ENCODE data around the gene FAM13B. TPM values are rescaled to one million over a fixed set of nuclear protein-coding genes. Genes with fewer than 3 reads are reported as not detected.

Gene FAM13B
- total RNA-seq, 1 experiment from 2014 or later: 23.5 TPM

GRCh38 chr5:137995749-137996128 lies 37.1 kb downstream of the FAM13B start:
- peak; percentile 9 for DNase-seq (ENCODE audit: low spot score)
- no TSS peak for BruUV-seq (replicated peaks)
- H3K27me3 ChIP-seq (replicated peaks; ENCODE audit: insufficient read depth, low read depth, low read length, poor library complexity): no peaks in the 10 kb centered on the region
- POLR2A ChIA-PET (ENCODE audit: low non-redundant PET): no interaction called here
- intact Hi-C loops (cut with micrococcal nuclease; ENCODE audit: unreplicated experiment): no loop called here
- peaks cover 6% of the 10 kb centered on the region for H3K9me3 ChIP-seq (ENCODE audit: low read depth, low read length, poor library complexity, severe bottlenecking)
- no peak overlapping the region for H3K27ac ChIP-seq (ENCODE audit: low read depth, low read length, poor library complexity, severe bottlenecking)
- H3K4me1 ChIP-seq (ENCODE audit: insufficient read depth, low read length, poor library complexity, severe bottlenecking): peaks cover 20% of the 10 kb centered on the region
- no peak for TF ChIP-seq EZH2 (IDR thresholded peaks at IDR 0.05; ENCODE audit: borderline replicate concordance, low read depth, low read length, poor library complexity, severe bottlenecking)
- no peak for TF ChIP-seq CTCF (conservative IDR thresholded peaks at IDR 0.05; ENCODE audit: low read depth, low read length)
- H3K36me3 ChIP-seq (ENCODE audit: insufficient read depth, low read length, poor library complexity, severe bottlenecking): peaks cover 10% of the 10 kb centered on the region
- CTCF ChIA-PET: no interaction called here
- no peak overlapping the region for H3K4me3 ChIP-seq (ENCODE audit: low read depth, low read length, poor library complexity, severe bottlenecking)

- ChIA-PET CTCF (no interaction called here), POLR2A (ENCODE audit: low non-redundant PET) (no interaction called here)
- intact Hi-C loops (cut with micrococcal nuclease; ENCODE audit: unreplicated experiment): no loop called here
- peak; percentile 57 for DNase-seq (ENCODE audit: low spot score)
- TF ChIP-seq EZH2 (IDR thresholded peaks at IDR 0.05; ENCODE audit: borderline replicate concordance, low read depth, low read length, poor library complexity, severe bottlenecking) (no peak), CTCF (conservative IDR thresholded peaks at IDR 0.05; ENCODE audit: low read depth, low read length) (no peak)
- H3K4me3 ChIP-seq (ENCODE audit: low read depth, low read length, poor library complexity, severe bottlenecking): no peak overlapping the region
- BruUV-seq (replicated peaks): no TSS peak
- H3K9me3 ChIP-seq (ENCODE audit: low read depth, low read length, poor library complexity, severe bottlenecking): peaks cover 6% of the 10 kb centered on the region
- H3K36me3 ChIP-seq (ENCODE audit: insufficient read depth, low read length, poor library complexity, severe bottlenecking): peaks cover 10% of the 10 kb centered on the region
- H3K27ac ChIP-seq (ENCODE audit: low read depth, low read length, poor library complexity, severe bottlenecking): no peak overlapping the region
- no peaks in the 10 kb centered on the region for H3K27me3 ChIP-seq (replicated peaks; ENCODE audit: insufficient read depth, low read depth, low read length, poor library complexity)
- H3K4me1 ChIP-seq (ENCODE audit: insufficient read depth, low read length, poor library complexity, severe bottlenecking): peaks cover 20% of the 10 kb centered on the region
Measured at GRCh38 chr5:137995077-137995748, 37.7 kb downstream of the FAM13B start.

- no peak overlapping the region for H3K27ac ChIP-seq (ENCODE audit: low read depth, low read length, poor library complexity, severe bottlenecking)
- no peaks in the 10 kb centered on the region for H3K27me3 ChIP-seq (replicated peaks; ENCODE audit: insufficient read depth, low read depth, low read length, poor library complexity)
- TF ChIP-seq CTCF (conservative IDR thresholded peaks at IDR 0.05; ENCODE audit: low read depth, low read length): no peak
- TF ChIP-seq EZH2 (IDR thresholded peaks at IDR 0.05; ENCODE audit: borderline replicate concordance, low read depth, low read length, poor library complexity, severe bottlenecking): no peak
- intact Hi-C loops (cut with micrococcal nuclease; ENCODE audit: unreplicated experiment): no loop called here
- DNase-seq (ENCODE audit: low spot score): peak; percentile 35
- CTCF ChIA-PET: no interaction called here
- no TSS peak for BruUV-seq (replicated peaks)
- H3K4me1 ChIP-seq (ENCODE audit: insufficient read depth, low read length, poor library complexity, severe bottlenecking): peaks cover 20% of the 10 kb centered on the region
- POLR2A ChIA-PET (ENCODE audit: low non-redundant PET): no interaction called here
- no peak overlapping the region for H3K4me3 ChIP-seq (ENCODE audit: low read depth, low read length, poor library complexity, severe bottlenecking)
- peaks cover 6% of the 10 kb centered on the region for H3K9me3 ChIP-seq (ENCODE audit: low read depth, low read length, poor library complexity, severe bottlenecking)
- H3K36me3 ChIP-seq (ENCODE audit: insufficient read depth, low read length, poor library complexity, severe bottlenecking): peaks cover 9% of the 10 kb centered on the region
Measured at GRCh38 chr5:137994556-137994955, 38.3 kb downstream of the FAM13B start.

All from A673 (cell line).